Retina (tissue), 1 donor: ENCODE results near the gene ARG1.
"Not testable (repeated sequence)": the region's sequence is repeated elsewhere in the genome, so short reads cannot be mapped to it uniquely, and the experiment has no call there.

ENCODE experiments used
- DNase-seq: peaks from one replicate; pipeline ENCODE4 v3.0.0-alpha.2; 2016

Gene ARG1

DNA sequence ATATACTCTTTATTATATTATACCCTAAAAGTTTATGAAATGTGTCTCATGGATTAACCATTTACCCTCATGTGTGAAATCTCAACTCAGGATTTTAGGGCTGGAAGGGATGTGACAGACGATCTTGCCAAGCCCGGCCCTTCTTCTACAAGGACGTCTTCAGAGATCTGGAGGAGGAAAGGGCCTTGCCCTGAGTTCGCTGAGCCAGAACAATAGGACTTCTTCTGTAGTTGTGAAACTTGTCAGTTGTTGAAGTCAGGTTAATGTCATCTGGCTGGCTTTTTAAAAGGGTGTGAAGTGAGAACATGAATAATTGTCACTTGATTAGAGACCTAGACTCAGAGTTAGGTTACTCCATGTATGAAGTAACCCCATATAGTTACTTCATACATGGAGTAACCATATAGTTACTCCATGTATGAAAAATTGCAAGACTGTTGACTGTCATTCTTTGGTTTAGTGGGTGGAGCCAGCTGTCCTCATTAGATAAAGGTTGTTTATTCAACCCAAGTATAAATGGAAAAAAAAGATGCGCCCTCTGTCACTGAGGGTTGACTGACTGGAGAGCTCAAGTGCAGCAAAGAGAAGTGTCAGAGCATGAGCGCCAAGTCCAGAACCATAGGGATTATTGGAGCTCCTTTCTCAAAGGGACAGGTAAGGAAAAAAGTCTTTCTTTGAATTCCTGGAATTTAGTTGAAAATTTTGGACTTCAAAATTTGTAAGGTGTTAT lies at the start of gene ARG1:
Gene ARG1 (plus strand): TSS at position 541 of the 730 bp plus-strand sequence. CDS start 57 bp downstream, at position 598.
- DNase-seq = no peak

DNA sequence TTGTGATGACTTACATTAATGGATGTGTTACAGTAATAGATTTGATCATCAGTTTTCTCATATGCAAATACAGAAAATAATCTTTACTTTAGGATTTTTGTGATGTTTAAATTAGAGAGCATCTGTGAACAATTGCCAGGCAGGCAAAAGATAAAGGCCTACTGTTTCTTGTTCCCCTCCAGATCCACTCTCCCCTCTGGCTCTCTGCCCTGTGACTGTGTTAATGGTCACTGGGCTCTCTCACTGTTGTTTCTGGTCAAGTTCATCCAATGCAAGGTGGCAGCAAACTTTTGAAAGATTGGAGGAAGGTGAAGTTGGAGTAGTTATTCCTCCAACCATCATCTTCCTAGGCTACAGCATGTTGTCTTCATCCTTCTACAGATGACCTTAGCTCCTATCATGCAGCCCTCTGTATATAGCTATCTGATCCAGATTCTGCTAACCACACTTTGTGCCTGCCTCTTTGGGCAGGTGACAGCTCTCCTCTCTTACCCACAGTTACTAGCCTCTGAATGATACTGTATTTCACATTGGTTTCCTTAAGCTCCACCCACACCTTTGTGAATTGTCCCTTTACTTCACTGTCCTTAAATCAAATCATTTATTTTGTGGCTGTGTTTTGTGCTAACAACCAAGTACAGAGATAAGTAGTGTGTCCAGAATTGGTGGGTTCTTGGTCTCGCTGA lies 48.9 kb upstream of the ARG1 start:
- no peak for DNase-seq

DNA sequence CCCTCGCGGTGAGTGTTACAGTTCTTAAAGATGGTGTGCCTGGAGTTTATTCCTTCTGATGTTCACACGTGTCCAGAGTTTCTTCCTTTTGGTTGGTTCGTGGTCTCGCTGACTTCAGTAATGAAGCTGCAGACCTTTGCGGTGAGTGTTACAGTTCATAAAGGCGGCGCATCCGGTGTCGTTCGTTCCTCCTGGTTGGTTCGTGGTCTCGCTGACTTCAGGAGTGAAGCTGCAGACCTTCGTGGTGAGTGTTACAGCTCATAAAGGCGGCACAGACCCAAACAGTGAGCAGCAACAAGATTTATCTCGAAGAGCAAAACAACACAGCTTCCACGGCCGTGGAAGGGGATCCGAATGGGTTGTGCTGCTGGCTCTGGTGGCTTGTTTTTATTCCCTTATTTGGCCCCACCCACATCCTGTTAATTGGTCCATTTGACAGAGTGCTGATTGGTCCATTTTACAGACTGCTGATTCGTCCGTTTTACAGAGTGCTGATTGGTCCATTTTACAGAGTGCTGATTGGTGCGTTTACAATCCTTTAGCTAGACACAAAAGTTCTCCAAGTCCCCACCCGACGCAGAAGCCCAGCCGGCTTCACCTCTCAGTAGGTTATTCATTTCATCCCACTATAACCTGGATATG lies 48.2 kb upstream of the ARG1 start:
- no peak for DNase-seq

DNA sequence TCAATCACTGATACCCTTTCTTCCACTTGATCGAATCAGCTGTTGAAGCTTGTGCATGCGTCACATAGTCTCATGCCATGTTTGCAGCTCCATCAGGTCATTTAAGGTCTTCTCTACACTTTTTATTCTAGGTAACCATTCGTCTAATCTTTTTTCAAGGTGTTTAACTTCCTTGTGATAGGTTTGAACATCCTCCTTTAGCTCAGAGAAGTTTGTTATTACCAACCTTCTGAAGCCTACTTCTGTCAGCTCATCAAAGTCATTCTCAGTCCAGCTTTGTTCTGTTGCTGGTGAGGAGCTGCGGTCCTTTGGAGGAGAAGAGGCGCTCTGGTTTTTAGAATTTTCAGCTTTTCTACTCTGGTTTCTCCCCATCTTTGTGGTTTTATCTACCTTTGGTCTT lies 42.1 kb upstream of the ARG1 start:
- not testable (repeated sequence) for DNase-seq

DNA sequence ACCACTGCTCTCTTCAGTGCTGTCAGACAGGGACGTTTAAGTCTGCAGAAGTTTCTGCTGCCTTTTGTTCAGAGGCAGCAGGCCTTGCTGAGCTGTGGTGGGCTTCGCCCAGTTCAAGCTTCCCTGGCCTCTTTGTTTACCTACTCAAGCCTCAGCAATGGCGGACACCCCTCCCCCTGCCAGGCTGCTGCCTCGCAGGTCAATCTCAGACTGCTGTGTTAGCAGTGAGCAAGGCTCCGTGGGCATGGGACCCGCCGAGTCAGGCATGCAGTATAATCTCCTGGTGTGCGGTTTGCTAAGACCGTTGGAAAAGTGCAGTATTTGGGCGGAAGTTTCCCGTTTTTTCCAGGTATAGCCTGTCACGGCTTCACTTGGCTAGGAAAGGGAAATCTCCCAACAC lies 41.3 kb upstream of the ARG1 start:
- not testable (repeated sequence) for DNase-seq

DNA sequence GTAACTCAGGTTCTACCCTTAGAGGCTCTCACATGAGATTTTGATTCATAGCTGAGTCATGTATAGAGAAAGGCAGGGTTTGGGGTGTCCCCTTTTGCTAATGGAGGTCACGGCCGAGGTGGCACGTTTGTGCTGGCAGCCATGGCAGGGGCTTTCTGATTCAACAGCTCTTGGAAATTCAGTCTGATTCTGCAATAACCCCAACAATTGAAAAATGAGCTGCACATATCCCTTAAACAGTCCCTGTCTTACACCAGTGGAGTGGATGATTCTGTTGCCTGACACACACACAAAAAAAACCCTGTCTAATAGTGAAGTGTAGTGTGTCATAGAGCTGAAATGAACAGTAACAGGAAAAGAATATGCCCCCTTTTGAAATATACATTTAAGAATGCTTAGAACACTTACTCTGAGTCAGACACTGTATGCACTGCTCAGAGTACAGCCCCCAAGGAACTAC lies 40.4 kb upstream of the ARG1 start:
- no peak for DNase-seq

DNA sequence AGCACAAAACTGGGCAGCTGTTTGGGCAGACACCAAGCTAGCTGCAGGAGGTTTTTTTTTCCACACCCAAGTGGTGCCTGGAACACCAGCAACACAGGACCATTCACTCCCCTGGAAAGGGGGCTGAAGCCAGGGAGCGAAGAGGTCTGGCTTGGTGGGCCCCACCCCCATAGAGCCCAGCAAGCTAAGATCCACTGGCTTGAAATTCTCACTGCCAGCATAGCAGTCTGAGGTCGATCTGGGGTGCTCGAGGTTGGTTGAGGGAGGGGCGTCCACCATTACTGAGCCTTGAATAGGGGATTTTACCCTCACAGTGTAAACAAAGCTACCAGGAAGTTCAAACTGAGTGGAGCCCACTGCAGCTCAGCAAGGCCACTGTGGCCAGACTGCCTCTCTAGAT lies 34.4 kb upstream of the ARG1 start:
- not testable (repeated sequence) for DNase-seq

DNA sequence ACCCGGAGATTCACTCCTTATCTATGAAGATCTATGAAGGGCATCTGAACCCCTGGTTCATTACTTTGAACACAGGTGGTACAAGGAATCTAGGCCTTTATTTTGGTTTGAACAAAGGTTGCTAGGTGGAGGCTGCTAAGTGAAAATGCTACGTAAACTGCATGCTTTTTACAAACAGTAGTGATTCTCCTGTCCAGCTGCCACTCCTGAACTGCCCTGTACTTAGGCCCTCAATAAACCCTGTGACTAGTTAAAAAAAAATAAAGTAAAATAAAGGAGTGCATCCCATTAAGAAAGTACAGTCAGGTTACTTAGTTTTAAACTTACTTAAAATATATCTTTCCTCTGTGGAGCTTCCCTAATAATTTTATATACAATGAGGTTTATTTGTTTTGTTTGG lies 27.7 kb upstream of the ARG1 start:
- DNase-seq = no peak

DNA sequence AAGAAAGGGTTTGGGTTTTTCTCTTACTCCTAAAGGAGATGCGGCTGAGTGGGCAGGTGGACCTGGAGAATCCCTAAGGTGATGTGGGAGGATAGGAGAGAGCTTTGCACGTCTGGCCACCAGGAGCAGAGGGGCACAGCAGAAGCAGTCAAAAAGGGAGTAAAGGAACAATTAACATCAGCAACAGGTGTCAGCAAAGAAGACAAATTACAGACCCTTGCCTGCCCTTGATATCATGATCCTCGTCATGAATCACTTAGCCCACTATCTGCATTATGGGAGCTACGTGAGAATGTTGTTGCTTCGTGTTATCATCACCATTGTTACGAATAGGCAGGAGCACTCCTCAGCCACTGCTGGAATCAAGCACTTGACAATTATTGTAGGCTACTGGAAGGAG lies 25.5 kb upstream of the ARG1 start:
- no peak for DNase-seq

DNA sequence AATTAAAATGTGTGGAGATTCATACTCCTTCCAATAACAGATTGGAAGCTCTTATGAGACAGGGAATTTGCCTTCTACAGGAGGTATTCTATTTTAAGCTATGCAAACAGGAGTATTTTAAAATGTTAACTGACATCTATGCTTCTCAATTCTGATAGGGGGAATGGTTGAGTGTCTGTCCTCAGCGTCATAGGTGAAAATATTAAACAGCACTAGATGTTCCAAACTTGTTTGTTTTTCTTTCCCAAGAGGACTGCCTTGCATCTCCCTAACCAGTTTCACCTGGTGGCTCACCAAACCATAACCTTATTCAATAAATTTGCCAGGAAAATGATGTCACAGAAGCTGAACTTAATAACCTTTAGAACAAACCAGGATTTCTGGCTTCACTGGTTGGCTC lies 24.6 kb upstream of the ARG1 start:
- DNase-seq = no peak

DNA sequence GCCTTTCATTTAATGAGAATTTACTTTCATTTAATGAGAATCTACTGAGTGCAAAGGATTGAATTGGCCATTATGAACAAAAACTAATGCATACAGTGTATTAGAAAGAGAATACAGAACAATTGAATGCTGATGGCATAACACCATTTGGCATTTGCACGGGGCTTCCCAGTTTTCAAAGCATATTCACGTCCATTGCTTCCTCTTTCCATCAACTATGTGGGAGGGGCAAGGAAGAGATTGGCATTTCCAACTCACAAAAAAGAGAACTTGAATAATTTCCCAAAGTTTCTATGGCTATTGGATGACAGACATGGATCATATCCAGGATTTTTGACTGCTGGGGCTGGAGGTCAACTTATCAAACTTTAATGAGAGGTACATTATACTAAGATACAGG lies 23.2 kb upstream of the ARG1 start:
- DNase-seq = no peak

DNA sequence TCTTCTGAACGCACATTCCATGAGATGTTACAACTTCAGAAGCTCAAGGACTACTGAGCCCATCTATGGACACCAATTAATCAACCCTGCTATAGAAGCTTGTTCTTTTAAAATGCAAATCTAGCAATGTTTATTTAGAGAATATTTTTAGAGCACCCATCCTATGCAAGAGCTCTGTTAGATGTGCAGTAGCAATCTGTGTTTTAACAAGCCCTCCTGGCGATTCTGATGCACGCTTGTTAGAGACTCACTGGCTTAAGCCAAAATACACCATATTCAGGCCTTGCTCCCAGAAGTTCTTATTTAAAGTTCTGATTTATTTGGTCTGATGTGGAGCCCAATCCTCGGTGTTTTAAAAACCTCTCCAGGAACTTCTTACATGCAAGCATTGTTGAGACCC lies 21.1 kb upstream of the ARG1 start:
- no peak for DNase-seq

DNA sequence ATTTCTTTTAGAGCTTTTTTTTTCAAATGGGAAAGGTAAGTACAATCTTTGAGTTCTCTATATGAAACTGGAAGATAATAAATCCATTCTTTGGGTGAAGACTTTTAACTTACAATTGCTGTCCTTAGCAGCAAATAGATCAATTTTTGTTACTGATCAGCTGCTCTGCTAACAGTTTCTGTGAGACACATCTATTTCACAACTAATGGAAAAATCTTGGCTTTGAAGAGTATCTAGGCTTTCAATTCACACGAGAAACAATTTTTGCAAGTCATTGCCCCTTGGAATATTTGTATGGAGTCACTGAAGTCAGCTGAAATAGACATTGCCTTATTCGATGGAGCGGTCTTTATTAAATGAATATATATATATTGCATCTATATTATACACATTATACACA lies 20.5 kb upstream of the ARG1 start:
- DNase-seq = no peak

DNA sequence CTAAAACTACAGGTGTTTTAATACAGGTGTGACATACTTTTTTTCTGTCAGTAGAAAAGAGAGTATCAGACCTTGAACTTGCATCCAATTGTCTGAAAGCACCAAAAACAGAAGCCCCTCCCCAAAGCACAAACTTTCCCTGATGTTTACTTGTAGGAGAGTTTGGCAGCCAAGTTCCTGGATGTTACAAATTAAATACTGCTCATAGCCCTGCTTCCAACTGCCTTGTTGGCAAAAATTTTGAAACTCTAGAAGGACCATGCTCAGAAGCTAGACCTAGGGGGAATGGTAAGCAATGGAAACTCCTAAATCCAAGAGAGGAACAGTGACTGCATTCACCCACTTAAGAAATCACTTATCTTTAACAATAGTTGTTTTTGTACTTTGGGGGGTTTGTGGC lies 17.0 kb upstream of the ARG1 start:
- no peak for DNase-seq

DNA sequence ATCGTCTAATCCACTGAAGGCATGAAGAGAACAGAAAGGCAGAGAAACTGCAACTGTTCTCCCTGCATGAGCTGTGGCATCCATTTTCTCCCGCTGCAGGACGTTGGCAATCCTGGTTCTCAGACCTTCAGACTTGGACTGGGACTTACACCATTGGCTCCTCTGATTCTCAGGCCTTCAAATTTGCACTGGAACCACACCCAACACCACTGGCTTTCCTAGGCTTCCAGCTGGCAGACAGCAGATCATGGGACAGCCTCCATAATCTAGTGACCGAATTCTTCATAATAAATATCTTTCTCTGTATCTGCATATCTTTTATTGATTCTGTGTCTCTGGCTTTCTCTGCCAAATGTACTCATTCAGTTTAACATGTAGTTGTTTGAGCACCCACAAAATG lies 14.1 kb upstream of the ARG1 start:
- no peak for DNase-seq

DNA sequence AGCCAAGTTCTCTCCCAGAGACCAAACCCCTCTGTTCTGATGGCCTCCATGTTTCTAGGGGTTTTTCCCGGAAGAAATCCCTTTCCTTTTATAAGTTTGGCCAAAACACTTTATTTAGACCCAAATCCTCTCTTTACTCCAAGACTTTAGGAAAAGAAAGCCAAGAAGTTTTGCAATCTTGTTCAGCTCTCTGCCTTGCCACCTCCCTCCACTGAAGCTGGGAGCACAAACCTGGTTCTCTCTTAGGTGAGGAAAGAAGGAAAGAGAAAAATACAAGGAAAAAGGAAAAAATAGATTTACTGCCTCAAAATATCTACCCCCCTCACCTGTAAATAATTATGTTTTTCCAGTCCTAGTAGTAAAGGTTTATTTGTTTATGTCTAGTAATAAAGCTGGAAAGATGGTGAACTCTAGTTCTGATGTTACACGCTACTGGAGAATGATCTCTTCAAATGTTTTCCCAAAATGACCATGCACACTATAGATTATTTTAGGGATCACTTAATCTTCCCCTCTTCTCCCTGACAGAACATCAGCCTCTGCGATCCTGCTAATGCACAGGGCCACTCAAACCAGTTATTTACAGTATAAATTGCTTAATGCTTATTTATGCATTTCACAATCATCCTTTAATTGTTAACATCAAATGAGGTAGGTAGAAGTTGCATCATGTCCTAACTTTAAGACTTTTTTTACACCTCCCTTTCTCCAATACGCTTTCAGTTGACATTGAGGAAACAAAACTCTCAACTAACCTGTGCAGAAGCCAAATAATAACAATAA lies 10.9 kb upstream of the ARG1 start:
- DNase-seq = no peak

DNA sequence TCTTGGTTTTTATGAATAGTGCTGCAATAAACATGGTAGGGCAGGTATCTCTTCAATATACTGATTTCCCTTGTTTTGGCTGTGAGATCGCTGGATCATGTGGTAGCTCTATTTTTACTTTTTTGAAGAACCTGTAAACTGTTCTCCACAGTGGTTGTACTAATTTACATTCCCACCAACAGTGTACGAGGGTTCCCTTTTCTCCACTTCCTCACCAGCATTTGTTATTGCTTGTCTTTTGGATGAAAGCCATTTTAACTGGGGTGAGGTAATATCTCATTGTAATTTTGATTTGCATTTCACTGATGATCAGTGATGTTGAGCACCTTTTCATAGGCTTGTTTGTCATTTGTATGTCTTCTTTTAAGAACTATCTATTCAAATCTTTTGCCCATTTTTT lies 8.0 kb upstream of the ARG1 start:
- DNase-seq = no peak

DNA sequence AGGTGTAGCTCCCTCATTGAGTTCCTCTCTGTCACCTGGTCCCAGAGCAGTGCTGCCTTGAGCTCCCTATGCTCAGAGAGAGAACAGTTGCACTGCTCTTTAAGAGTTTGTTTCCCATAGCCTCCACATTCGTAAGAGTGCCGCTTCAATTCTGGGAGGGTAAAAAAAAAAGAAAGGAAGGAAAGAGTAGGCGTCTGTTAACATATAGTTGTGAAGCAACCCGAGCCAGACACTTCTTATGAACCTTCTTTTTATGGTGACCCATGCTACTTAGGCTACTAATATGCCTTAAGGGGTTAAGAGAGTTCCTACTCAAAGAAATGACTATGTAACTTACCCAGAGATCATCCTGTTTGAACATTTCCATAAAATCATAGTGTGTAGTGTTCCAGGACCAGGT lies 4.3 kb upstream of the ARG1 start:
- no peak for DNase-seq

DNA sequence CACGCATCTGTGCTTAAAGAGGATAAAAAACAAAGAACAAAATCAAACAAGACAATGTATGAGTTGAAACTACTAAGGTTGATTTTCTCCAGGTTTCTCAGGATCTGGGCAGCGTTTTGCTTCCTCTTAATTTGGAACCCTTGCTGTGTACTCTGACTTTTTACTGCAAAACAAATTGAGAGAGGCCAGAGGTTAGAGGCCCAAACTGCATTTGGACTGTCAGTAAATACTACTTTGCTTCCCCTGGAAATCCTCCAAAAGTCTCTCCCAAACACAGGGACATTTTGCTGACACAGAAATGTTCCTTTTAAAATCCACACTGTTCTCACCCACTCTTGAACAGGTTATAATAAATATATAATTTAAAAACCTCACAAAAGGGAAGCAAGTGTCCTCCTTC lies 1.1 kb downstream of the ARG1 start:
- DNase-seq = no peak

DNA sequence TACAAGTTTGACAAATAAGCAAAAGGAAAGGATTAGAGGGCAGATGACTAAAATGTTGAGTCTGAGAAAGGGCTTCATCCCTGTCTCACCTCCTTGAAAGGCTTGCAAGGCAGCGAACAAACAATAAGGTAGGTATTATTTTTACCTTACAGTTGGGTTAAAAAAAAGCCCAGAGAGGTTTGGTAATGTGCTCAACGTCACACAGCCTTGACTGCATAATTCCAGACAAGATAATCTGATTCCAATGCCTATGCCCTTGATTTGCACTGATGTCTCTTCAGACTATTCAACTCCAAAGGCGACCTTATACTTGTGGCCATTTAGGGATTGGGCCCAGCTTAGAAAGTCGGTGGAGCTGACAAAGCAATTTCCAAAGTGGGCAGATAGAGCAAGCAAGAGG lies 1.7 kb downstream of the ARG1 start:
- no peak for DNase-seq

DNA sequence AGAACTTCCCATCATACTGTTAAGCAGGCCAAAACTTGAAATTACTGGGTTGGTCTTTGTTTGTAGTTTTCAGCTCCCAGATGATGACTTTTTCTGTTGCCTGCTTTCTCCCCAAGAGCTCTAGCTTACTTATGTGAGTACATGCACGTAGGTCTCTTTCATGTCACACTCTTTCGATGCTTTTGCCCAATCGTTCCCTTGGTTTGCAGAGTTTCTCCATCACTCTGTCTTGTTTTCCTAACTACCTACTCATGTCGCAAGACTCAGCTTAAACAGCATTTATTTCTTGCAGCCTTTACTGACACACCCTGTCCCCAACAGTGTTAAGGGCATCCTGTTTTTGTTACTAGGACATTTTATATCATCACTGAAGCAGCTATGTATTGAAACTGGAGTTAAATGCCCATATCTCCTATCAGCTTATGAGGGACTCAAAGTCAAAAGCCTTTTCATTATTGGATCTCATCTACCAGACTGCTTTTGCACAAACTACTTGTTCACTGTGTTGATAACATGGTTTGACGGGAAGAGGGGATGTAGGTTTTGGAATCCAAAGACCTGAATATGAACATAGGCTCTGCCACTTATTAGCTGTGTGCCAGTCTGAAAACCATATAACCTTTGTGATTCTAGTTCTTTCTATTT lies 2.9 kb downstream of the ARG1 start:
- no peak for DNase-seq

DNA sequence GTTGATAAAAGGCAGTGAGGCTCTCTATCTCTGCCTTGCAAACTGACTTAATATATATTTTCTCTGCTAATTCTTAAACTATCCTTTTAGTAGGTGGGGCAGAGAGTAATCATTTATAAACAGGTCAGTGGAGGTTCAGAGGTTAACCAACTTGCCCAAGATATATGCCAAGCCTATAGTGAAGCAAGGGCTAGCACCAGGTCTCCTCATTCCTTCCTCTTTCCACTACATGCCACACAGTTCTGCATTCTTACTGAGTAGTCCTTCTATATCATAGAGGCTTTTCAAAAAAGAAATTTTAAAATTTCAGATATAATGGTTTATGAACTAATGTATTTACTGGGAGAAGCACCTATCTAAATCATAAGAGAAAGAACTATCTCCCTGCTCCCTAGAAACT lies 8.5 kb downstream of the ARG1 start:
- DNase-seq = no peak

DNA sequence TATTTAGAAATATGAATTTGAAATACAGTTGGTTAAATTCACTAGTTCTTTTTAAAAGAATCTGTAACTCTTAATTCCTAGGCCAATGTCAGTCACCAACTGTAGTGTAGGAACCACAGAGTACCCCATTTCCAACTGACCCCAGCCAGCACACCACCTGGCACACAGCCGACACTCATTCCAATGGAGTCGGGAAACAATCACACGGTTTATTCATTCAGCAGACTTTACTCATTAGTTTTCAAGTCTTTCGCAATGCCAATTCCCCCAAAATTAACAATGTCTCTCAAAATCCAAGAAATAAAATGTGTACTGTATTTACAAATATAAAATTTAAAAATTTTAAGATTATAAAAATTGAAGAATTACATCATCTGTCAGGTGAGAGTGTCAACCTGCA lies 13.5 kb downstream of the ARG1 start:
- no peak for DNase-seq
